Activated naive CD8-positive, alpha-beta T cell treated with anti-CD3 and anti-CD28 coated beads for 36 hours (primary cell): ENCODE data around the gene PRKN. TPM values are rescaled to one million over a fixed set of nuclear protein-coding genes. Genes with fewer than 3 reads are reported as not detected.

Source experiments
- DNase-seq: peaks from one replicate; pipeline ENCODE4 v3.0.0; 2021
- H3K27ac Mint-ChIP-seq: one replicate; pipeline ENCODE4 v1.8.0; 2022; ENCODE audit warnings: mild to moderate bottlenecking, moderate library complexity, mixed read lengths
- H3K27me3 Mint-ChIP-seq: one replicate; pipeline ENCODE4 v1.8.0; 2022; ENCODE audit warnings: mild to moderate bottlenecking, mixed read lengths
- H3K36me3 Mint-ChIP-seq: one replicate; pipeline ENCODE4 v1.8.0; 2021; ENCODE audit warnings: mild to moderate bottlenecking, mixed read lengths
- H3K4me1 Mint-ChIP-seq: one replicate; pipeline ENCODE4 v1.8.0; 2021; ENCODE audit warnings: mixed read lengths
- H3K4me3 Mint-ChIP-seq: one replicate; pipeline ENCODE4 v1.8.0; 2022; ENCODE audit warnings: mild to moderate bottlenecking, moderate library complexity, mixed read lengths
- H3K9me3 Mint-ChIP-seq: one replicate; pipeline ENCODE4 v1.8.0; 2022; ENCODE audit warnings: mixed read lengths
- total RNA-seq, 2 experiments: library from RNA; stranded (reverse); gene quantifications; one replicate each; pipeline ENCODE4 v1.2.3, GENCODE V29; 2021

The PRKN gene
- total RNA-seq, 2 experiments from 2014 or later: 0.26 to 0.52 TPM

DNA sequence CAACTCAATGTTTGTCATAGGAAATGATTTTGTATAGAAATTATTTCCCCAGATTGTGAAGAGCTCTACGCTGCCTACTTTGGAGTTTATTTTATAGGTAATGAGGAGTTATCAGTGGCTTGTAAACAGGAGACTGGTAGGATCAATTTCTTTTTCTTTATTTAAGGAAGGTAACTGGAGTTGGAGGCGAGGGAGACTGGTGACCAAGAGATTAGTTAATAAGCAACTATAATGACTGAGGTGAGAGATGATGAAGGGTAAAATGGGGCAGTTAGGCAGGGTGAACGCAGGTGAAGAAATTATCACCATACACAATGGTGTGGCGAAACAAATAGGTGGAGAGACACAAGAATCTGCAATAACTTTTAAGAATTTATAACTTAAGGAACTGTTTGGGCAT, 100.2 kb downstream of the PRKN start:
- no peaks in the 10 kb centered on the region for H3K27me3 Mint-ChIP-seq
- no peak overlapping the region for H3K27ac Mint-ChIP-seq
- H3K4me3 Mint-ChIP-seq: no peak overlapping the region

DNA sequence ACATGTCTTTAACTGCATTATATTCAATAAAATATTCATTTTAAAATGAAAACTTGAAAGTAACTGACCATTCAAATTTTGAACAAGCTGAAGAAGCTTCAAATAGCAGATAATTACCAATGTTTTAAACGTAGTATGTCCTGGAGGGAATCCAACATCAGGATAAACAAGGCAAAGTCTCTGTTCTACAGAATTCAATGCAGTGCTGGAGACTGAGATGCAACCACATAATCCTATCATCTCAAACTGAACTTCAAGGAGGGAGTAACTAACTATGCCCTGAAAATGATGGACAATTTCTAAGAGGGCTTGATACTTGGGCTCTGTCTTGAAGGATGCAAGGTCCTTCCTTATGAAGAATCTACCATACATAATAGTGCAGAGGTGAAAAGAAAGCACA, 100.7 kb downstream of the PRKN start:
- no peak overlapping the region for H3K27ac Mint-ChIP-seq
- H3K9me3 Mint-ChIP-seq: peaks cover 8% of the 10 kb centered on the region
- no peaks in the 10 kb centered on the region for H3K4me1 Mint-ChIP-seq
- peaks cover 8% of the 10 kb centered on the region for H3K36me3 Mint-ChIP-seq
- no peak for DNase-seq
- no peaks in the 10 kb centered on the region for H3K27me3 Mint-ChIP-seq
- H3K4me3 Mint-ChIP-seq: no peak overlapping the region

More for the DNA sequence above, 100.2 kb downstream of the PRKN start:
- H3K36me3 Mint-ChIP-seq: peaks cover 13% of the 10 kb centered on the region
- H3K9me3 Mint-ChIP-seq: peaks cover 8% of the 10 kb centered on the region
- H3K4me1 Mint-ChIP-seq: no peaks in the 10 kb centered on the region
- DNase-seq: no peak

DNA sequence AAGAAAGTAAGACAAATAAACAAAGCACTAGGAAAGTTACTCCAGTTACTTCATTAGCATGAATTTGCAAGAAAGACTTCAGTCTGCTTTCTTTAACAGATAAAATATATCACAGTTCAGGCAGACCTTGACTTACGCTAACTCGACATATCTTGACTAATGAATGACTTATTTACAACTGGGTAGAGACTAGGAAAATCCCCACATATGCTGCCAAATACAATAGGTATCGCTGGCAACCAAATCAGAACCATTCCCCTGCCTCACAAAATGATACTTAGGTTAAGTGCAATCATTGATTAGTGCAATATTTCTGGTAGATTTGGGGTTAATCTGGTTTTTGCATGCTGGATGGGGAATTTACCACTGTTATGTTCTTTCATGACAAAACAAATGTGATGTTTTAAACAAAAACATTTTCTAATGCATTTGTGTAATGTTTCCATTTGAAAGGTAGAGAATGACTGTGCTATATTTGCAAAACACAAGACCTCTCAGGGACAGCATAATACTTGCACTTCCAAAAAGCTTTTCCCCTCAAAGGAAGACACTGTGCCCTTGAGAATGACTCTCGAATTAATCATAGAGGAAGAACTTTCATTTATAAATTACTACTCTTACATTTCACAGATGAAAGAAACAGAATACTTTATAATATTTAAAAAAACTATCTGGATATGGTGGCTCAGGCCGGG, 101.6 kb downstream of the PRKN start:
- no peak overlapping the region for H3K4me3 Mint-ChIP-seq
- no peak overlapping the region for H3K27ac Mint-ChIP-seq
- no peaks in the 10 kb centered on the region for H3K27me3 Mint-ChIP-seq
- DNase-seq: no peak
- H3K9me3 Mint-ChIP-seq: peaks cover 2% of the 10 kb centered on the region
- H3K4me1 Mint-ChIP-seq: peaks cover 3% of the 10 kb centered on the region
- H3K36me3 Mint-ChIP-seq: peaks cover 2% of the 10 kb centered on the region

- H3K27me3 Mint-ChIP-seq: no peaks in the 10 kb centered on the region
- H3K27ac Mint-ChIP-seq: no peak overlapping the region
- H3K36me3 Mint-ChIP-seq: peaks cover 1% of the 10 kb centered on the region
- no peak for DNase-seq
- H3K4me1 Mint-ChIP-seq: peaks cover 3% of the 10 kb centered on the region
- no peaks in the 10 kb centered on the region for H3K9me3 Mint-ChIP-seq
- no peak overlapping the region for H3K4me3 Mint-ChIP-seq
These were observed 105.0 kb downstream of the PRKN start for GRCh38 chr6:162622572-162622971.

DNA sequence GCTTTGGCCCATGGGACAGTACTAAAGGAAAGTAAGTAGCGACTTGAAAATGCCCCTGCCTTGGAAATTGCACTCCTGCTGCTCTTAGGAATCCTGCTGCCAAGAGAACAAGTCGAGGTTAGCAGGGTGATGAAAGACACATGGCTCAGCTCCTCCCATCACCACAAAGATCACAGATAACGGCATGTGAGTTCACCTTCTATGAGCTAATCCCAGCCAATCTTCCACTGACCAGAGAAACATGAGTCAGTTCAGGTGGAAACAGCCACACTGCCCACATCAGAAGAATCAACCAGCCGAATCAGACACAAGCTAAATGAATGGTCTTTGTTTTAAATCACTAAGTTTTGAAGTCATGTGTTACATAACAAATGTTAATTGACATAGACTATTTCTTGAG, 106.3 kb downstream of the PRKN start:
- peaks cover 3% of the 10 kb centered on the region for H3K4me1 Mint-ChIP-seq
- H3K27ac Mint-ChIP-seq: no peak overlapping the region
- peaks cover 1% of the 10 kb centered on the region for H3K36me3 Mint-ChIP-seq
- no peaks in the 10 kb centered on the region for H3K27me3 Mint-ChIP-seq
- DNase-seq: peak; percentile 22
- H3K4me3 Mint-ChIP-seq: no peak overlapping the region
- no peaks in the 10 kb centered on the region for H3K9me3 Mint-ChIP-seq

DNA sequence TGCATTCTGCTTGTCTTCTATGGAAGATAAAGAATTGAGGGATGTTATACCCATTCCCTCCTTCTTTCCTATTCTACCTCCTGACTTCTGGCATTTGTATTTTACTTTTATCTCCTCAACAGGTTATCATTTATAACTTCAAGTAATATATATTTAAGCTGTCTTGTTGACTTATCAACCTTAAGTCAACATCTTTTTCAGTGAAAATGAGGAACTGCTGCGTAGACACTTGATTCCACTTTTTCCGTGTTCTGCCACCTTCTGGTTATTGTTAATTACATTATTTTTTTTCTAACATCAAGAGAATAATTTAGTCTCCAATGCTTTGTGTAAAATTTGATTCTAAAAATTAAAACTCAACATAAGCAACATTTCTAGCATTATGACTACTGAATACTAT, 107.5 kb downstream of the PRKN start:
- no peak overlapping the region for H3K27ac Mint-ChIP-seq
- H3K36me3 Mint-ChIP-seq: peaks cover 1% of the 10 kb centered on the region
- H3K4me3 Mint-ChIP-seq: no peak overlapping the region
- no peak for DNase-seq
- no peaks in the 10 kb centered on the region for H3K27me3 Mint-ChIP-seq
- H3K4me1 Mint-ChIP-seq: peaks cover 3% of the 10 kb centered on the region
- H3K9me3 Mint-ChIP-seq: no peaks in the 10 kb centered on the region

DNA sequence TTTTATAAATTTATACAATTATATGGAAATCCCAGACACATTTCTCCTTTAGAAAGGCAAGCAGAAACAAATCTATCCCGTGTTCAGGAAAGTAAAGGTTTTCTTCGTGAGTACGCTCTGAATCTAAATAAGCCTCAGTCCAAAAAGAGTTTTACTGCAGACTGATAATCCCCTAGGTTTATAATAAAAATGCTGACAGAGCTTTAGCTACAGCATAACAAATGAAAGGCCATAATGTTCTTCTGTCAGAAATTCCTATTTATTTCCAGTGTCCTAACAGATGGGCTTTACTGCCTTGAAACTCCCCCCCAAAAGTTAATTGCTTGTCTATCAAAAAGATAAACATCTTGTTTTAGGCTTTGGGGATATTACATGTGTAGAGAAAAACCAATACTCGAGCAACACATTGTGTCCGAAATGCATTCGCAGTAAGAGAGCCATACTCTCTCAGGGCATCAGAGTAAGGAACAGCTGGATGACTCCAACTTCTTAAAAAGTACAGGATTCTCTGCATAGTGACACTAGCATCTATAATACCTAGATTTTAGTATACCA, 109.0 kb downstream of the PRKN start:
- Mint-ChIP-seq H3K4me1 (peaks cover 3% of the 10 kb centered on the region), H3K36me3 (peaks cover 1% of the 10 kb centered on the region)
- no peak for DNase-seq

GRCh38 chr6:162615016-162615705, 112.4 kb downstream of the PRKN start:
- H3K4me1 Mint-ChIP-seq: no peaks in the 10 kb centered on the region
- H3K4me3 Mint-ChIP-seq: no peak overlapping the region
- H3K27me3 Mint-ChIP-seq: no peaks in the 10 kb centered on the region
- DNase-seq: no peak
- H3K27ac Mint-ChIP-seq: no peak overlapping the region
- no peaks in the 10 kb centered on the region for H3K36me3 Mint-ChIP-seq
- H3K9me3 Mint-ChIP-seq: peaks cover 2% of the 10 kb centered on the region

More for the DNA sequence above, 109.0 kb downstream of the PRKN start:
- no peak overlapping the region for H3K27ac Mint-ChIP-seq
- no peaks in the 10 kb centered on the region for H3K27me3 Mint-ChIP-seq
- no peak overlapping the region for H3K4me3 Mint-ChIP-seq
- no peaks in the 10 kb centered on the region for H3K9me3 Mint-ChIP-seq

- H3K4me3 Mint-ChIP-seq: no peak overlapping the region
- no peak overlapping the region for H3K27ac Mint-ChIP-seq
- DNase-seq: no peak
- peaks cover 2% of the 10 kb centered on the region for H3K9me3 Mint-ChIP-seq
- H3K36me3 Mint-ChIP-seq: no peaks in the 10 kb centered on the region
- H3K4me1 Mint-ChIP-seq: no peaks in the 10 kb centered on the region
- H3K27me3 Mint-ChIP-seq: no peaks in the 10 kb centered on the region
These were observed 114.3 kb downstream of the PRKN start for GRCh38 chr6:162613310-162613709.

GRCh38 chr6:162612613-162613012, 115.0 kb downstream of the PRKN start:
- no peak overlapping the region for H3K27ac Mint-ChIP-seq
- peaks cover 2% of the 10 kb centered on the region for H3K9me3 Mint-ChIP-seq
- no peak overlapping the region for H3K4me3 Mint-ChIP-seq
- no peaks in the 10 kb centered on the region for H3K4me1 Mint-ChIP-seq
- H3K36me3 Mint-ChIP-seq: no peaks in the 10 kb centered on the region
- no peak for DNase-seq
- H3K27me3 Mint-ChIP-seq: no peaks in the 10 kb centered on the region

DNA sequence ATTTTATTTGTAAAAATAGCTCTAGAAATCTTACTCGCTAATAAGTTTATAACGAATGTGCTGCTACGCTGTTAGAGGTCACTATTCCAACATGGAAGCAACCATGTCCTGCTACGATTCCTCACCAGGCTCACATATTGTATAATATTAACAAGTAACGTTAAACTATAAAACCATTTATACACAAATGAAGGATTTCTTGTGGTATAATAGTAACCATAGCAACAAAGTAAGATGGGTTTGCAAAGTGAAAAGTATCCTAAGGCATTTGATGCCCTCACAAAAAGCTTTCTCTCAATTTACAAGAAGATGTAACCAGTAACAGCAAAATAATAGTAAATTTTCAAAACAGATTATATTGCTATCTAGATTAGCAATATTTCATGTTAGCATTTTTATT, 117.2 kb downstream of the PRKN start:
- Mint-ChIP-seq H3K4me1 (no peaks in the 10 kb centered on the region), H3K36me3 (no peaks in the 10 kb centered on the region), H3K4me3 (no peak overlapping the region), H3K27ac (no peak overlapping the region), H3K27me3 (no peaks in the 10 kb centered on the region), H3K9me3 (peaks cover 2% of the 10 kb centered on the region)
- no peak for DNase-seq

GRCh38 chr6:162605881-162606280, 121.7 kb downstream of the PRKN start:
- no peaks in the 10 kb centered on the region for H3K27me3 Mint-ChIP-seq
- no peaks in the 10 kb centered on the region for H3K9me3 Mint-ChIP-seq
- H3K27ac Mint-ChIP-seq: no peak overlapping the region
- H3K4me1 Mint-ChIP-seq: no peaks in the 10 kb centered on the region
- no peaks in the 10 kb centered on the region for H3K36me3 Mint-ChIP-seq
- H3K4me3 Mint-ChIP-seq: no peak overlapping the region
- DNase-seq: no peak

GRCh38 chr6:162603231-162604015, 124.1 kb downstream of the PRKN start:
- Mint-ChIP-seq H3K9me3 (no peaks in the 10 kb centered on the region), H3K4me3 (no peak overlapping the region), H3K27me3 (no peaks in the 10 kb centered on the region)

GRCh38 chr6:162602759-162603158, 124.8 kb downstream of the PRKN start:
- no peaks in the 10 kb centered on the region for H3K9me3 Mint-ChIP-seq
- H3K36me3 Mint-ChIP-seq: peaks cover 4% of the 10 kb centered on the region
- H3K4me3 Mint-ChIP-seq: no peak overlapping the region
- no peaks in the 10 kb centered on the region for H3K27me3 Mint-ChIP-seq
- H3K27ac Mint-ChIP-seq: no peak overlapping the region
- no peak for DNase-seq
- no peaks in the 10 kb centered on the region for H3K4me1 Mint-ChIP-seq

More at GRCh38 chr6:162603231-162604015, 124.1 kb downstream of the PRKN start:
- no peaks in the 10 kb centered on the region for H3K4me1 Mint-ChIP-seq
- peaks cover 4% of the 10 kb centered on the region for H3K36me3 Mint-ChIP-seq
- H3K27ac Mint-ChIP-seq: no peak overlapping the region
- no peak for DNase-seq

DNA sequence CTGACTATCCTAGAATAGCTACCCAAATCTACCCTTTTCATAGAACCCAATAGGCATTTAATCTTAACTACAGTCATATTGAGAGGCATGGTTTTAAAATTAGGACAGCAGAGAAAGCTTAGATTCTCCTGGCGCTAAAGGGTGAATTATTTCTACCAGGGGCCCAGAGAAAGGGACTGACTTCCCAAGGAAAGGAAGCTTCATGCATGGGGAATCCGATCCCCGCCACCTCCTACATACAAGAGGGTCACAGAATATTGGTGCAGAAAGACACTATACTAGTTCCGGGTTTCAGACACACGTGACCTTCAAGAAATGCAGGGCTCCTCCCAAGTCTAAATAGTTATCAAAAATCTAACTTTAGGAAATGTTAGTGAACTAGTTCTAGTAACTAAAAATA, 130.9 kb downstream of the PRKN start:
- DNase-seq: no peak
- Mint-ChIP-seq H3K36me3 (peaks cover 4% of the 10 kb centered on the region), H3K4me1 (no peaks in the 10 kb centered on the region), H3K9me3 (no peaks in the 10 kb centered on the region), H3K4me3 (no peak overlapping the region), H3K27me3 (no peaks in the 10 kb centered on the region), H3K27ac (no peak overlapping the region)
